Glomerular visceral epithelial cell (primary cell): ENCODE results near the gene CDC42EP2.
A peak's percentile ranks its signal among the peaks of the same experiment; 100 is the strongest.

ENCODE experiments used
- DNase-seq: peaks from one replicate; pipeline ENCODE4 v3.0.0-alpha.2; 2016; ENCODE audit errors: extremely low spot score

Gene CDC42EP2

GRCh38 chr11:65356394-65356972, 41.8 kb downstream of the CDC42EP2 start:
- DNase-seq = no peak

GRCh38 chr11:65357856-65358356, 43.2 kb downstream of the CDC42EP2 start:
- no peak for DNase-seq

- DNase-seq = no peak
Measured at GRCh38 chr11:65362320-65362931, 47.8 kb downstream of the CDC42EP2 start.

GRCh38 chr11:65362966-65363365, 48.3 kb downstream of the CDC42EP2 start:
- no peak for DNase-seq

GRCh38 chr11:65363770-65364169, 49.1 kb downstream of the CDC42EP2 start:
- no peak for DNase-seq

GRCh38 chr11:65366340-65366773, 51.7 kb downstream of the CDC42EP2 start:
- DNase-seq = peak; percentile 80

- no peak for DNase-seq
Measured at GRCh38 chr11:65370659-65371049, 56.0 kb downstream of the CDC42EP2 start.
